K562 (cell line): Measurements from ENCODE around the gene CREG1. TPM values are rescaled to one million over a fixed set of nuclear protein-coding genes. Genes with fewer than 3 reads are reported as not detected.
A peak's percentile ranks its signal among the peaks of the same experiment; 100 is the strongest.

Experiments
- ATAC-seq: fragments of 200-7000 bp; cut with Tn5 transposase; 3 replicates; pipeline ENCODE4 v1.9.1; 2020; ENCODE audit warnings: moderate library complexity
- BruUV-seq: library from RNA; stranded (reverse); fragments of 400-500 nt; replicated peaks from 2 replicates; lab custom pipeline; 2021; lab: Mats Ljungman, UMichigan
- CTCF ChIA-PET: fragments of 300-600 bp; formaldehyde crosslinking; extraction: SDS; loops from one replicate; lab custom pipeline; 2021; ENCODE audit warnings: low intra/inter-chr PET ratio; lab: Yijun Ruan, JAX
- POLR2A ChIA-PET: fragments of 300-600, 350-650 bp; sonication (Branson Sonifier 250); formaldehyde crosslinking; extraction: SDS; loops from one replicate; lab custom pipeline; 2021; ENCODE audit warnings: antibody characterized with exemption, inconsistent platforms; lab: Yijun Ruan, JAX
- DNase-seq, 4 experiments: peaks; one replicate each; pipeline versions ENCODE4 v3.0.0 to v3.0.0-alpha.2; 2011 to 2018; ENCODE audit warnings: low spot score in 3 of 4, mixed read lengths in 3 of 4; ENCODE audit errors: extremely low read depth in 1 of 4
- FAIRE-seq: peaks from 2 replicates; lab custom pipeline; 2011; peaks lifted over from hg19 to GRCh38; lab: Jason Lieb, UNC
- H2AFZ ChIP-seq: 2 replicates; pipeline ENCODE4 v1.6.0; 2011; ENCODE audit warnings: low read depth, low read length, control low read depth, inconsistent platforms
- H3K27ac ChIP-seq: fragments of 200-600 bp; 3 replicates; pipeline ENCODE4 v1.8.0; 2011; ENCODE audit warnings: low read depth, mild to moderate bottlenecking, control low read depth, inconsistent platforms, low read length, moderate library complexity, mixed read lengths; ENCODE audit errors: extremely low read depth
- H3K27me3 ChIP-seq, 2 experiments: fragments of 300-600 bp in 1 of 2; 2 replicates in 1 of 2; 3 replicates in 1 of 2; pipeline versions ENCODE4 v1.6.0 to v1.8.0; 2011; ENCODE audit warnings: inconsistent platforms in 2 of 2, low read length in 2 of 2, mild to moderate bottlenecking in 1 of 2, mixed read lengths in 1 of 2, moderate library complexity in 1 of 2; ENCODE audit not compliant: control insufficient read depth in 2 of 2, insufficient read depth in 2 of 2
- H3K36me3 ChIP-seq: fragments of 300-600 bp; 3 replicates; pipeline ENCODE4 v1.8.0; 2011; ENCODE audit warnings: mild to moderate bottlenecking, low read length, inconsistent platforms; ENCODE audit not compliant: control insufficient read depth, insufficient read depth
- H3K4me1 ChIP-seq, 2 experiments: fragments of 200-600 bp in 1 of 2; replicated peaks in 1 of 2; 2 replicates in 1 of 2; 3 replicates in 1 of 2; pipeline versions ENCODE4 v1.5.1 to v1.8.0; 2011; ENCODE audit warnings: inconsistent platforms in 2 of 2, low read length in 2 of 2, mild to moderate bottlenecking in 1 of 2, mixed read lengths in 1 of 2, moderate library complexity in 1 of 2; ENCODE audit not compliant: control insufficient read depth in 2 of 2, insufficient read depth in 2 of 2
- H3K4me2 ChIP-seq: 2 replicates; pipeline ENCODE4 v1.6.1; 2011; ENCODE audit warnings: low read length, control low read depth, inconsistent platforms, mixed read lengths; ENCODE audit not compliant: insufficient read depth
- H3K4me3 ChIP-seq: fragments of 200-600 bp; sonication (generic), shearing (Covaris generic); 2 replicates; pipeline ENCODE4 v1.5.1; 2016; ENCODE audit warnings: control low read depth, inconsistent platforms
- H3K79me2 ChIP-seq: fragments of 200-600 bp; 3 replicates; pipeline ENCODE4 v1.8.0; 2011; ENCODE audit warnings: low read length, inconsistent platforms; ENCODE audit not compliant: control insufficient read depth, insufficient read depth
- H3K9ac ChIP-seq, 2 experiments: 2 replicates each; pipeline versions ENCODE4 v1.6.0 to v1.6.1; 2011; ENCODE audit warnings: low read depth in 2 of 2, low read length in 2 of 2, control low read depth in 1 of 2, inconsistent platforms in 1 of 2, mild to moderate bottlenecking in 1 of 2, mixed read lengths in 1 of 2; ENCODE audit not compliant: insufficient read depth in 1 of 2
- H3K9me1 ChIP-seq: one replicate; pipeline ENCODE4 v1.6.0; 2011; ENCODE audit warnings: inconsistent platforms, mild to moderate bottlenecking, low read length, moderate library complexity; ENCODE audit not compliant: control insufficient read depth, insufficient read depth
- H3K9me3 ChIP-seq: replicated peaks from 2 replicates; pipeline ENCODE4 v1.5.1; 2011; ENCODE audit warnings: low read depth, low read length, inconsistent platforms; ENCODE audit not compliant: control insufficient read depth, insufficient read depth
- H4K20me1 ChIP-seq: replicated peaks from 2 replicates; pipeline ENCODE4 v1.6.1; 2011; ENCODE audit warnings: low read length, inconsistent platforms, mixed read lengths; ENCODE audit not compliant: control insufficient read depth, insufficient read depth
- ADNP ChIP-seq: fragments of 200-800 bp; sonication (Bioruptor generic); IDR thresholded peaks from 2 replicates; pipeline ENCODE4 v1.6.1; 2016; ENCODE audit warnings: missing genetic modification characterization, missing compliant biosample characterization
- CBFB ChIP-seq: sonication (generic); formaldehyde crosslinking; IDR thresholded peaks from 2 replicates; pipeline ENCODE4 v1.4.0; 2020; ENCODE audit warnings: mild to moderate bottlenecking, missing genetic modification reagents
- ZBTB8A ChIP-seq: fragments of 450-650 bp; IDR thresholded peaks from 2 replicates; pipeline ENCODE4 v1.6.1; 2018; ENCODE audit warnings: mild to moderate bottlenecking, moderate library complexity; ENCODE audit not compliant: partially characterized antibody
- ZNF121 ChIP-seq: sonication (generic); formaldehyde crosslinking; conservative IDR thresholded peaks from 2 replicates; pipeline ENCODE4 v1.8.0; 2022; ENCODE audit warnings: missing genetic modification reagents
- ZNF408 ChIP-seq: fragments of 250-450 bp; sonication (Bioruptor Pico); IDR thresholded peaks from 2 replicates; pipeline ENCODE4 v1.4.0; 2020; ENCODE audit warnings: low read depth, mild to moderate bottlenecking, moderate library complexity
- WGBS: fragments of 100-300 bp; shearing (Covaris generic); methylation state at CpG from one replicate; pipeline ENCODE4 v1.1.6; 2016; ENCODE audit warnings: low coverage, mixed read lengths; ENCODE audit not compliant: insufficient coverage; ENCODE audit errors: missing lambda C conversion rate; 5-methylcytosine and 5-hydroxymethylcytosine counted together
- in situ Hi-C: fragments of 300-500 bp; cut with MboI; formaldehyde crosslinking; loops from 4 replicates; pipeline ENCODE4 v1.15.0; 2018; ENCODE audit warnings: inconsistent platforms, mixed read lengths
- intact Hi-C: fragments of 100-400 bp; cut with micrococcal nuclease; formaldehyde crosslinking; loops from 2 replicates; pipeline ENCODE4 v1.14.2; 2022
- polyA plus RNA-seq, 8 experiments: library from polyadenylated mRNA; depleted of rRNA in 4 of 8; stranded (reverse) in 5 of 8; unstranded in 3 of 8; fragments of >200 nt; fragmentation: Nextera tagmentation in 2 of 8; fragmentation: Illumina TruSeq in 1 of 8; extraction: Ambion mirVana in 2 of 8; extraction: Trizol in 1 of 8; gene quantifications; 2 replicates each; pipeline versions ENCODE4 v1.2.1 to v1.2.3, GENCODE V29; 2011 to 2014; ENCODE audit warnings: inconsistent platforms in 1 of 8, missing spikeins in 1 of 8
- total RNA-seq, 7 experiments: library from RNA; depleted of rRNA in 6 of 7; stranded (reverse); fragments of >200 nt in 6 of 7; fragmentation: Illumina TruSeq in 2 of 7; extraction: Trizol in 2 of 7; gene quantifications; 2 replicates each; pipeline versions ENCODE4 v1.2.1 to v1.2.3, GENCODE V29; 2011 to 2021; ENCODE audit warnings: low replicate concordance in 1 of 7
- TF ChIP-seq, protein P1 (sequence below): fragments of 450-650 bp; formaldehyde crosslinking; IDR thresholded peaks from 2 replicates; pipeline ENCODE4 v1.4.0; 2020; ENCODE audit warnings: mild to moderate bottlenecking, mixed read lengths
- TF ChIP-seq, protein P2 (sequence below): fragments of 450-650 bp; formaldehyde crosslinking; IDR thresholded peaks from 2 replicates; pipeline ENCODE4 v1.4.0; 2022; ENCODE audit warnings: mild to moderate bottlenecking, moderate library complexity
- TF ChIP-seq, protein P3 (sequence below): fragments of 250-450 bp; sonication (Bioruptor Pico); IDR thresholded peaks from 2 replicates; pipeline ENCODE4 v1.4.0; 2020

The CREG1 gene
- total and polyA plus RNA-seq, 9 of the 15 experiments (the other 6 are each of a cell fraction or from before 2014, with no cell fraction given) = 45.7 to 272 (median 161) TPM

DNA sequence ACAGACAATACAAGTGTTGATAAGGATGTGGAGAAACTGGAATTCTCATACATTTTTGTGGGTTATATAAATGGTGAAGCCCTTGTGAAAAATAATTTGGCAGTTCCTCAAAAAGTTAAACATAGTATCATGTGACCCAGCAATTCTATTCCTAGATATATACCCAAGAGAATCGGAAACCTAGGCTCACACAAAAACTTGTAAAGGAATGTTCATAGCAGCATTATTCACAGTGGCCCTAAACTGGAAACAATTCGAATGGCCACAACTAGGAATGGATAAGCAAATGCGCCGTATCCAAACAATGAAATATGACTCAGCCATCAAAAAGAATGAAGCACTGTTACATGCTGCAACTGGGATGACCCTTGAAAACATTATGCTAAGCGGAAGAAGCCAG lies 31.3 kb downstream of the CREG1 start:
- BruUV-seq = no TSS peak
- no peaks in the 10 kb centered on the region for H3K36me3 ChIP-seq
- H3K4me3 ChIP-seq = no peak overlapping the region
- CTCF ChIA-PET = interaction anchor here (0.5 kb wide), 1 partner anchor 424 kb away, joined by 4 read pairs; no protein-coding TSS in a partner anchor
- no peaks in the 10 kb centered on the region for H4K20me1 ChIP-seq
- no peaks in the 10 kb centered on the region for H3K9me1 ChIP-seq
- no peak overlapping the region for H3K9ac ChIP-seq
- H3K79me2 ChIP-seq = no peaks in the 10 kb centered on the region
- in situ Hi-C loops = no loop called here
- ATAC-seq = no peak
- no peaks in the 10 kb centered on the region for H3K27me3 ChIP-seq
- POLR2A ChIA-PET = no interaction called here
- H3K27ac ChIP-seq = no peak overlapping the region
- H2AFZ ChIP-seq = no peak overlapping the region
- WGBS = 50% methylated on average over 5 of the region's 5 CpGs
- intact Hi-C loops = no loop called here
- H3K9me3 ChIP-seq = no peaks in the 10 kb centered on the region
- FAIRE-seq = no peak
- DNase-seq = no peak
- no peak overlapping the region for H3K4me2 ChIP-seq
- TF ChIP-seq, protein P1, sequence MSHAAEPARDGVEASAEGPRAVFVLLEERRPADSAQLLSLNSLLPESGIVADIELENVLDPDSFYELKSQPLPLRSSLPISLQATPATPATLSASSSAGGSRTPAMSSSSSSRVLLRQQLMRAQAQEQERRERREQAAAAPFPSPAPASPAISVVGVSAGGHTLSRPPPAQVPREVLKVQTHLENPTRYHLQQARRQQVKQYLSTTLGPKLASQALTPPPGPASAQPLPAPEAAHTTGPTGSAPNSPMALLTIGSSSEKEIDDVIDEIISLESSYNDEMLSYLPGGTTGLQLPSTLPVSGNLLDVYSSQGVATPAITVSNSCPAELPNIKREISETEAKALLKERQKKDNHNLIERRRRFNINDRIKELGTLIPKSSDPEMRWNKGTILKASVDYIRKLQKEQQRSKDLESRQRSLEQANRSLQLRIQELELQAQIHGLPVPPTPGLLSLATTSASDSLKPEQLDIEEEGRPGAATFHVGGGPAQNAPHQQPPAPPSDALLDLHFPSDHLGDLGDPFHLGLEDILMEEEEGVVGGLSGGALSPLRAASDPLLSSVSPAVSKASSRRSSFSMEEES = peak; percentile 70
- no peak for TF ChIP-seq ZNF121 (CRISPR knock-in tag)
- no peak for TF ChIP-seq ADNP (tag)
- TF ChIP-seq CBFB (CRISPR knock-in tag) = no peak
- TF ChIP-seq ZNF408 (CRISPR knock-in tag) = no peak
- TF ChIP-seq, protein P2, sequence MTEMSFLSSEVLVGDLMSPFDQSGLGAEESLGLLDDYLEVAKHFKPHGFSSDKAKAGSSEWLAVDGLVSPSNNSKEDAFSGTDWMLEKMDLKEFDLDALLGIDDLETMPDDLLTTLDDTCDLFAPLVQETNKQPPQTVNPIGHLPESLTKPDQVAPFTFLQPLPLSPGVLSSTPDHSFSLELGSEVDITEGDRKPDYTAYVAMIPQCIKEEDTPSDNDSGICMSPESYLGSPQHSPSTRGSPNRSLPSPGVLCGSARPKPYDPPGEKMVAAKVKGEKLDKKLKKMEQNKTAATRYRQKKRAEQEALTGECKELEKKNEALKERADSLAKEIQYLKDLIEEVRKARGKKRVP (CRISPR knock-in tag) = no peak
- TF ChIP-seq, protein P3, sequence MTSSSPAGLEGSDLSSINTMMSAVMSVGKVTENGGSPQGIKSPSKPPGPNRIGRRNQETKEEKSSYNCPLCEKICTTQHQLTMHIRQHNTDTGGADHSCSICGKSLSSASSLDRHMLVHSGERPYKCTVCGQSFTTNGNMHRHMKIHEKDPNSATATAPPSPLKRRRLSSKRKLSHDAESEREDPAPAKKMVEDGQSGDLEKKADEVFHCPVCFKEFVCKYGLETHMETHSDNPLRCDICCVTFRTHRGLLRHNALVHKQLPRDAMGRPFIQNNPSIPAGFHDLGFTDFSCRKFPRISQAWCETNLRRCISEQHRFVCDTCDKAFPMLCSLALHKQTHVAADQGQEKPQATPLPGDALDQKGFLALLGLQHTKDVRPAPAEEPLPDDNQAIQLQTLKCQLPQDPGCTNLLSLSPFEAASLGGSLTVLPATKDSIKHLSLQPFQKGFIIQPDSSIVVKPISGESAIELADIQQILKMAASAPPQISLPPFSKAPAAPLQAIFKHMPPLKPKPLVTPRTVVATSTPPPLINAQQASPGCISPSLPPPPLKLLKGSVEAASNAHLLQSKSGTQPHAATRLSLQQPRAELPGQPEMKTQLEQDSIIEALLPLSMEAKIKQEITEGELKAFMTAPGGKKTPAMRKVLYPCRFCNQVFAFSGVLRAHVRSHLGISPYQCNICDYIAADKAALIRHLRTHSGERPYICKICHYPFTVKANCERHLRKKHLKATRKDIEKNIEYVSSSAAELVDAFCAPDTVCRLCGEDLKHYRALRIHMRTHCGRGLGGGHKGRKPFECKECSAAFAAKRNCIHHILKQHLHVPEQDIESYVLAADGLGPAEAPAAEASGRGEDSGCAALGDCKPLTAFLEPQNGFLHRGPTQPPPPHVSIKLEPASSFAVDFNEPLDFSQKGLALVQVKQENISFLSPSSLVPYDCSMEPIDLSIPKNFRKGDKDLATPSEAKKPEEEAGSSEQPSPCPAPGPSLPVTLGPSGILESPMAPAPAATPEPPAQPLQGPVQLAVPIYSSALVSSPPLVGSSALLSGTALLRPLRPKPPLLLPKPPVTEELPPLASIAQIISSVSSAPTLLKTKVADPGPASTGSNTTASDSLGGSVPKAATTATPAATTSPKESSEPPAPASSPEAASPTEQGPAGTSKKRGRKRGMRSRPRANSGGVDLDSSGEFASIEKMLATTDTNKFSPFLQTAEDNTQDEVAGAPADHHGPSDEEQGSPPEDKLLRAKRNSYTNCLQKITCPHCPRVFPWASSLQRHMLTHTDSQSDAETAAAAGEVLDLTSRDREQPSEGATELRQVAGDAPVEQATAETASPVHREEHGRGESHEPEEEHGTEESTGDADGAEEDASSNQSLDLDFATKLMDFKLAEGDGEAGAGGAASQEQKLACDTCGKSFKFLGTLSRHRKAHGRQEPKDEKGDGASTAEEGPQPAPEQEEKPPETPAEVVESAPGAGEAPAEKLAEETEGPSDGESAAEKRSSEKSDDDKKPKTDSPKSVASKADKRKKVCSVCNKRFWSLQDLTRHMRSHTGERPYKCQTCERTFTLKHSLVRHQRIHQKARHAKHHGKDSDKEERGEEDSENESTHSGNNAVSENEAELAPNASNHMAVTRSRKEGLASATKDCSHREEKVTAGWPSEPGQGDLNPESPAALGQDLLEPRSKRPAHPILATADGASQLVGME = no peak
- no peak for TF ChIP-seq ZBTB8A
- H3K4me1 ChIP-seq = peaks cover 10 to 18% of the 10 kb centered on the region in 2 experiments; a peak in 4 of 5 replicates
